Keratinocyte (primary cell): ENCODE results near the gene TH. TPM values are rescaled to one million over a fixed set of nuclear protein-coding genes. Genes with fewer than 3 reads are reported as not detected.

Experiments used
- DNase-seq: peaks from one replicate; pipeline ENCODE4 v3.0.0-alpha.2; 2011; ENCODE audit warnings: low read depth, missing footprints, low spot score
- FAIRE-seq: peaks from 2 replicates; lab custom pipeline; 2011; peaks lifted over from hg19 to GRCh38; lab: Jason Lieb, UNC
- H2AFZ ChIP-seq: 2 replicates; pipeline ENCODE4 v1.6.0; 2012; ENCODE audit warnings: low read length, control low read depth, inconsistent platforms; ENCODE audit not compliant: control insufficient read depth
- H3K27ac ChIP-seq: 2 replicates; pipeline ENCODE4 v1.5.1; 2011; ENCODE audit warnings: low read length; ENCODE audit not compliant: control insufficient read depth, insufficient read depth
- H3K27me3 ChIP-seq: 3 replicates; pipeline ENCODE4 v1.6.0; 2011; ENCODE audit warnings: low read length; ENCODE audit not compliant: control insufficient read depth, insufficient read depth; ENCODE audit errors: extremely low read depth
- H3K36me3 ChIP-seq, 2 experiments: 2 replicates in 1 of 2; 3 replicates in 1 of 2; pipeline ENCODE4 v1.5.1; 2011; ENCODE audit warnings: low read length in 2 of 2, mild to moderate bottlenecking in 1 of 2; ENCODE audit not compliant: control insufficient read depth in 2 of 2, insufficient read depth in 2 of 2; ENCODE audit errors: extremely low read depth in 1 of 2
- H3K4me1 ChIP-seq: 3 replicates; pipeline ENCODE4 v1.5.1; 2011; ENCODE audit warnings: low read length; ENCODE audit not compliant: control insufficient read depth, insufficient read depth; ENCODE audit errors: extremely low read depth
- H3K4me2 ChIP-seq: 3 replicates; pipeline ENCODE4 v1.6.0; 2011; ENCODE audit warnings: low read depth, low read length; ENCODE audit not compliant: control insufficient read depth, insufficient read depth; ENCODE audit errors: extremely low read depth
- H3K4me3 ChIP-seq, 3 experiments: fragments of 200-600 bp in 1 of 3; sonication (generic) in 1 of 3; 2 replicates in 2 of 3; 3 replicates in 1 of 3; pipeline ENCODE4 v1.5.1; 2011 to 2016; ENCODE audit warnings: low read length in 3 of 3, mild to moderate bottlenecking in 3 of 3, control low read depth in 2 of 3, inconsistent platforms in 1 of 3, low read depth in 1 of 3, mixed read lengths in 1 of 3, mixed run types in 1 of 3, moderate library complexity in 1 of 3; ENCODE audit not compliant: control insufficient read depth in 2 of 3, insufficient read depth in 2 of 3; ENCODE audit errors: extremely low read depth in 1 of 3
- H3K79me2 ChIP-seq: 2 replicates; pipeline ENCODE4 v1.6.0; 2012; ENCODE audit warnings: low read length; ENCODE audit not compliant: control insufficient read depth, insufficient read depth
- H3K9ac ChIP-seq: 3 replicates; pipeline ENCODE4 v1.6.0; 2011; ENCODE audit warnings: low read length; ENCODE audit not compliant: control insufficient read depth, insufficient read depth; ENCODE audit errors: extremely low read depth
- H3K9me1 ChIP-seq: 3 replicates; pipeline ENCODE4 v1.6.0; 2011; ENCODE audit warnings: low read length; ENCODE audit not compliant: control insufficient read depth, insufficient read depth; ENCODE audit errors: extremely low read depth
- H3K9me3 ChIP-seq: 2 replicates; pipeline ENCODE4 v1.5.1; 2012; ENCODE audit warnings: low read depth, low read length; ENCODE audit not compliant: control insufficient read depth
- H4K20me1 ChIP-seq: 3 replicates; pipeline ENCODE4 v1.6.0; 2011; ENCODE audit warnings: low read length; ENCODE audit not compliant: control insufficient read depth, insufficient read depth; ENCODE audit errors: extremely low read depth
- CTCF ChIP-seq, 3 experiments: IDR thresholded peaks in 1 of 3; conservative IDR thresholded peaks in 1 of 3; optimal IDR thresholded peaks in 1 of 3; 2 replicates in 2 of 3; 3 replicates in 1 of 3; pipeline versions ENCODE3 to v1.5.1; 2011; ENCODE audit warnings: low read length in 3 of 3, mild to moderate bottlenecking in 3 of 3, moderate library complexity in 2 of 3, control low read depth in 1 of 3, inconsistent platforms in 1 of 3; ENCODE audit not compliant: insufficient read depth in 2 of 3; ENCODE audit errors: extremely low read depth in 1 of 3
- EZH2 ChIP-seq: IDR thresholded peaks from one replicate; pipeline ENCODE4 v1.6.1; 2012; ENCODE audit warnings: inconsistent platforms, mild to moderate bottlenecking, low read length, moderate library complexity
- dilution Hi-C: fragments of 300-500 bp; cut with MboI; formaldehyde crosslinking; loops from one replicate; pipeline ENCODE4 v1.7.0; 2020; ENCODE audit warnings: low sequenced_read_pairs; ENCODE audit not compliant: extremely low pct_ligation_motif_present
- polyA plus RNA-seq, 5 experiments: library from polyadenylated mRNA; depleted of rRNA in 3 of 5; stranded (reverse) in 3 of 5; stranded (forward) in 1 of 5; unstranded in 1 of 5; fragments of >200 nt; gene quantifications; 1 replicate in 1 of 5; 2 replicates in 3 of 5; 3 replicates in 1 of 5; pipeline versions ENCODE4 v1.2.1 to v1.2.3, GENCODE V29; 2011 to 2012; ENCODE audit warnings: missing spikeins in 2 of 5, low read depth in 1 of 5, low replicate concordance in 1 of 5

TH gene
- polyA plus RNA-seq, 1 donor (not counting 4 experiments of a cell fraction or from before 2014, with no cell fraction given): 0.50 TPM

- Histone ChIP-seq H3K27me3 (no peaks in the 10 kb centered on the region), H3K4me2 (no peak overlapping the region), H4K20me1 (no peaks in the 10 kb centered on the region), H3K9ac (no peak overlapping the region), H3K9me1 (no peaks in the 10 kb centered on the region), H3K4me1 (no peaks in the 10 kb centered on the region), H3K9me3 (no peaks in the 10 kb centered on the region), H3K4me3 (no peak overlapping the region), H3K27ac (no peak overlapping the region), H2AFZ (no peak overlapping the region), H3K36me3 (no peaks in the 10 kb centered on the region), H3K79me2 (no peaks in the 10 kb centered on the region)
- dilution Hi-C loops: no loop called here
- FAIRE-seq: no peak
- no peak for DNase-seq
- no peak for TF ChIP-seq EZH2
- no peak for TF ChIP-seq CTCF (optimal IDR thresholded peaks at IDR 0.05 in 1 of 3, IDR thresholded peaks at IDR 0.05 in 1 of 3, conservative IDR thresholded peaks at IDR 0.05 in 1 of 3; ENCODE audit: extremely low read depth in 1 of 3, insufficient read depth in 2 of 3, low read length in 3 of 3)
Measured at GRCh38 chr11:2168286-2169004, 3.2 kb downstream of the TH start.

- dilution Hi-C loops: no loop called here
- no peak overlapping the region for H3K4me3 ChIP-seq
- H3K27ac ChIP-seq: no peak overlapping the region
- DNase-seq (no peak), FAIRE-seq (no peak)
- H3K9ac ChIP-seq: no peak overlapping the region
- no peaks in the 10 kb centered on the region for H3K36me3 ChIP-seq
- H3K9me3 ChIP-seq: no peaks in the 10 kb centered on the region
- H3K27me3 ChIP-seq: no peaks in the 10 kb centered on the region
- H4K20me1 ChIP-seq: no peaks in the 10 kb centered on the region
- TF ChIP-seq EZH2 (no peak), CTCF (optimal IDR thresholded peaks at IDR 0.05 in 1 of 3, IDR thresholded peaks at IDR 0.05 in 1 of 3, conservative IDR thresholded peaks at IDR 0.05 in 1 of 3; ENCODE audit: extremely low read depth in 1 of 3, insufficient read depth in 2 of 3, low read length in 3 of 3) (no peak)
- H2AFZ ChIP-seq: no peak overlapping the region
- H3K9me1 ChIP-seq: no peaks in the 10 kb centered on the region
- no peaks in the 10 kb centered on the region for H3K79me2 ChIP-seq
- no peak overlapping the region for H3K4me2 ChIP-seq
- no peaks in the 10 kb centered on the region for H3K4me1 ChIP-seq
Measured at GRCh38 chr11:2167141-2168045, 4.2 kb downstream of the TH start.
